ENCODE data around the gene PLIN1.

PLIN1 gene

GRCh38 chr15:89671687-89672086, 7.5 kb downstream of the PLIN1 start:
- no peak for DNase-seq (ENCODE audit: low read depth in 2 of 2)

DNA sequence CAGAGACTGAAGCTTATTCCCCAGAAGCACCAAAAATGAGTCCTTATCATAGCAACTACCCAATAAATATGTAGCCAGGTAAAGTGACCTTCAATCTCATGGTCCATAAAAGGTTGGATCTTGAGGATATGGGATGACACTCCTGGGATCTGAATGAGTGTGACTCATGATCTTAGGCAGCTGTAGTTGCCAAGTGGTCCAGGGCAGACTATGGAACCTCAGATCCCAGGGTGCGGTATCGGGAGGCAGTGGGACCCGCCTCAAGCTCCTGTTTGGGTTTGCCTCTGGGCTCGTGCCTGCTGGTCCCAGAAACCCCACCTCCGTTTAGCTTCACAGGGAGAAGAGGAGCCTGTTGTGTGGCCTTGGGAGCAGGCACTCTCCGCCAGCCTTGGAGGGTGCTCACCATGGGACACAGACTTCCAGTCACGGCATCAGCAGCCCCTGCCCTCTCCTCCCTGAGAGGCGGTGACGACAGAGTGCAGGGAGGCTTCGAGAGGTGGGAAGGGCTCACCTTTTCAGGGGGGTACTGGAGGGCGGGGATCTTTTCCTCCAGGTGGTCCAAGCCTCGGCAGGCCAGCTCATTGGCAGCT, 8.1 kb downstream of the PLIN1 start:
- no peak for DNase-seq (ENCODE audit: low read depth in 2 of 2)

DNA sequence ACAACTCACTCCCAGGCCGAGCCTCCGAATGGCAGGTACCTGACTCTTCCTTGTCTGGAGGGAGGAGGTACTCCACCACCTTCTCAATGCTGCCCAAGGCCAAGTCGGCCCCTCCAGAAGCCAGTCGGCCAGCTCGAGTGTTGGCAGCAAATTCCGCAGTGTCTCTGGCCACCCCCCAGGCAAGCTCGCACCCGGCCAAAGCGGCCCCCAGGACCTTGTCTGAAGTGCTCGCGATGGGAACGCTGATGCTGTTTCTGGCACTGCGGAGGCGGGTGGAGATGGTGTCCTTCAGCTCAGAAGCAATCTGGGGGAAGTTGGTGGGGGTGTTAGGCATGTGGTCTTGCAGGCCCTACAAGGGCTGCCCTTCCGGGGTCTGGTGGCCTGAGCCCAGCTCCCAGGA, 9.2 kb downstream of the PLIN1 start:
- DNase-seq (ENCODE audit: low read depth in 2 of 2): no peak

DNA sequence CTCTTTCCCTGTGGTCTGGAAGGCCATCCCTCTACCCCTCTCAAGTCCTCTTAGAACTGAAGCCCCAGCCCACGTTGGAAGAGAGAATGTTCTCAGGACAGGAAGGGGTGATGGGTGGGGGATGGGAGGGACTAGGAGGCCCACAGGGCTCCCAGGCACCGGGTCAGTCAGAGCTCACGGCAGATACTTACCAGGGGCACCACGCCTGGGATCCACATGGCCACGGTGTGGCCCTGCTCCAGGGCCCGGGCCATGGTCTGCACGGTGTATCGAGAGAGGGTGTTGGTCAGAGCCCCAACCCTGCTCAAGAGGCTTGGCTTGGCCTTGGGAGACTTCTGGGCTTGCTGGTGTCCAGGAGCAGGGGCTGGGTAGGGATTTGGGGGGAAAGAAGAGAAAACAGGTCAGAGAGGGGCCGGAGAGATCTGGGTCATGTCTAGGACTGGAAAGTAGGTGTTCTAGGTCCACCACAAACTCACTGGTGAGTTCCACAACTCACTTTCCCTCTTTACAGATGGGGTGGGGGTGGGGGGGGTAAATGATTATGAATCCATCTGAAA, 9.8 kb downstream of the PLIN1 start:
- DNase-seq (ENCODE audit: low read depth in 2 of 2): no peak

GRCh38 chr15:89668171-89668570, 11.0 kb downstream of the PLIN1 start:
- DNase-seq (ENCODE audit: low read depth in 2 of 2): no peak

GRCh38 chr15:89667706-89667960, 11.5 kb downstream of the PLIN1 start:
- DNase-seq (ENCODE audit: low read depth in 2 of 2): no peak

- DNase-seq (ENCODE audit: low read depth in 2 of 2): no peak
These were observed 12.1 kb downstream of the PLIN1 start for GRCh38 chr15:89666858-89667705.

DNA sequence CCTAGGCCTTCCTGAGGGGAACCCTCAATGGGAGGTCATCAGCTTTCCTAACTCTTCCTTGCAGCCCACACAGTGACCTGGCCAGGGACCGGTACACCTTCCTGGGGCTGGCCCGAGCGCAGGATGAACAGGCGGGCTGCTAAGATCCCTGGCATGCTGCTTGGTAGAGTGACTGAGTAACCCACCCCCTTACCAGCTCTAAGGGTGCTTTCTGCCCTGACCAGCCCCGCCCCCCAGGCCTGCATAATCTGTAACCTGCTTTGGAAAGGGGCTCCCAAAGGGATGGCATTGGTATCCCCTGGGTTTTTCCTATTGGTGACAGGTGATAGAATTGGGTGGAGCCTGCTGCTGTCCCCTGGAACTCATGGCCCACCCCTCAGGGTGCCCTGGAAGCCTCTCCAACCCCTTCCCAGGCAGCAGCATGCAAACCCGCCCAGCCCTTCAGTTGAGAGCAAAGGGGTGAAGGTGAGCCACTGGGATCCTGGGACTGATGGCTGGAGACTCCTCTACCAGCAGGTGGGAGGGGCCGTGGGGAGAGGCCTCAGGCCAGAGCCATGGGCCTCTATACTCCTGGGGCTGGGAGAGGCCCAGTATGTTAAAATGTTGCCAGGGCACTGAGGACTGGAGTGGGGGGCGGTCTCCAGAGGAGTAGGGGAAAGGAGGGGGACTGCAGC, 12.8 kb downstream of the PLIN1 start:
- DNase-seq (ENCODE audit: low read depth in 2 of 2): no peak

- no peak for DNase-seq (ENCODE audit: low read depth in 2 of 2)
These were observed 13.6 kb downstream of the PLIN1 start for GRCh38 chr15:89665449-89666181.

- no peak for DNase-seq (ENCODE audit: low read depth in 2 of 2)
These were observed 14.5 kb downstream of the PLIN1 start for GRCh38 chr15:89664441-89665350.

DNA sequence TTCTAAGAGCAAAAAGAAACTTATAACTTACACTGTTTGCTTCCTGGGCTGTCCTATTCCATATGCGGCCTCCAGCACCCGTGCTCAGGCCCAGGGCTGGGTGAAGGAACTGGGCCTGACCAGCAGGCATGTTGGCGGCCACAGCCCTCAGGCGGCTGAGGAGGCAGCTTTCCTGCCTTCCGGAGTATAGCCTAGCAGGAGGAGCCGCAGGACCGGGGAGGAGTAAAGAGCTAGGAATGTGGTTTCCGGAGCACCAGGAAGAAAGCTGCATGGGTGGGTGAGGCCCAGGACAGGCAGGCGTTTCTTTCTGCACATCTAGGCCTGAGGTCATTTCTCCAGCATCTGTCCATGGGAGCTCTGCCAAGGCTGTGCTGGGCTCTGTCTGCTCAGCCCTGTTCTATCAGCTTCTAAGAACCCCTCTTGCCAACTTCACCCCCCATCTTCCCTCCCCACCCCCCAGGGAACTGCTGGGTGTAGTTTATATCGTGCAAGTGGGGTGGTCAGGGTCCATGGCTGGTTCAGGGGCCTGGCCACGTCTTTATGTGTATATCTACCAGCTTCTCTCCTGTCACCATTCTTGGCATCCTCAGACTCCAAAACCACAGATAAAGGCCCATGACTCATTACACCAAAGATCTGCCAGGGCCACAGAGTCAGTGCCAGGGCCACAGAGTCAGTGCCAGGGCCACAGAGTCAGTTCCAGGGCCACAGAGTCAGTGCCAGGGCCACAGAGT, 16.1 kb downstream of the PLIN1 start:
- no peak for DNase-seq (ENCODE audit: low read depth in 2 of 2)

- DNase-seq (ENCODE audit: low read depth in 2 of 2): no peak
These were observed 18.6 kb downstream of the PLIN1 start for GRCh38 chr15:89660556-89660955.

- no peak for DNase-seq (ENCODE audit: low read depth in 2 of 2)
These were observed 19.9 kb downstream of the PLIN1 start for GRCh38 chr15:89659295-89659694.

DNA sequence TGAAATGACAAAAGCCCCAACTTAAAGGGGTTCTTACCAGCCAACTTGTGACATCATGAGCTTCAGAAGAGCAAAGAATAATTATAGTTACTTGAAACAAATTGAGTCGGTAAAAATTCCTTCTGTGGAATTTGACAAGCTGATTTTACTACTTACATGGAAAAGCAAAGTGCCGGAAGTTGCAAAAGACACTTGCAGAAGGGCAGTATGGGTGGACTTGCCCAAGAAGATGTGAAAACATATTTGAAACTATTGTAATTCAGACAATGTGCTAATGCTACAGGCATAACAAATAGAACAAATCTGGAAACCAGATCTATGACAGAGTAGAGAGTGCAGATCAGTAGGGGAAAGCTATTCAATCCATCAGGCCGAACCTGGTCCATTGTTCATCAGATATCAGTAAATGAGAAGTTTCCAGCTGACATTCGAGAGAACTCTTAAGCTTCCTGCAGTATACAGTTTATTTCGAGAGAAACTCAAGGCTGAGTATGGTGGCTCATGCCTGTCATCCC, 21.4 kb downstream of the PLIN1 start:
- DNase-seq (ENCODE audit: low read depth in 2 of 2): no peak

- no peak for DNase-seq (ENCODE audit: low read depth in 2 of 2)
These were observed 22.9 kb downstream of the PLIN1 start for GRCh38 chr15:89656116-89656815.

DNA sequence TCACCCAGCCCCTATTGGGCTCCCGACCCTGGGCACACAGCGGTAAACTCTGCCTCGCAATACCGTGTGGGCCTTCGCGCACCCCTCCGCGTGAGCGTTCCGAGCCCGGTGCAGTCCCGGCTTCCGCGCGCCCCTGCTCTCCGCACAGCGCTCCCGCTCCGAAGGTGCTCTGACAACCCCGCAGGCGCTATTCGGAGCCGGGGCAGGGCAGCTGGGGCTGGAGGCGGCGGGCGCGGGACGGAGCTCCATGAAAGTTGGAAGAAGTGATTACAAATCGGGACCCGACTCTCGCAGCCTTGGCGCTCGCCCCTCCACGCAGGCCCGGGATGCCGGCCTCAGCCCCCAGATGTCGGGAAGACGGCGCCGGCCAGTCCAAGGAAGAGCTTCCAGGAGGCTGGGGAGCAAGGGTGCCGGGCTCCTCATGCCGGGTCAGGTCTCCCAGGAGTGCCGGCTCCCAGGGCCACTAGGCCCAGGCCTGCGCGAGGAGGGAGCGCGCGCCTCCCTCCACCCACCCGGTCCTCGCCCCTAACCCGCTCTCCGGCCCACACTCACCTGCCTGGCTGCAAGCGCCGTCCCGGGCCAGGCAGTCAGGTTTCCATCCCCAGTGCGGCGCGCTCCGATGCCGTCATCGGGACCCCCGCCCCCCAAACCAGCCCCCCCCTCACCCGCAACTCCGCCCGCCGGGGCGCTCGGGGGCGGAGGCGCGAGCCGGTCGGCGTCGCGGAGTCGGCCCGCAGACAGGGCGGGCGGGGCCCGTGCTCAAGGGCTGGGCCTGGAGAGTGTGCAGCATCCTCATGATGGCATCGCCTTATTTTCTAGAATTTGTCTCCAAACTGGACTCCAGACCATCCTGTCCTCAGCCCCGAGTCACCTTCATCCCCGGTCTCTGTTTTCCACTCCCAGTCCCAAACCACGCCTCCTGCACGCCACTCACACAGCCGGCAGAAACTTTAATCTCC, 24.0 kb downstream of the PLIN1 start, which contains the start of gene KIF7:
Gene KIF7 (minus strand): TSS at position 621 of the 959 bp plus-strand sequence. CDS start 2,537 bp downstream, outside the sequence.
- no peak for DNase-seq (ENCODE audit: low read depth in 2 of 2)

DNA sequence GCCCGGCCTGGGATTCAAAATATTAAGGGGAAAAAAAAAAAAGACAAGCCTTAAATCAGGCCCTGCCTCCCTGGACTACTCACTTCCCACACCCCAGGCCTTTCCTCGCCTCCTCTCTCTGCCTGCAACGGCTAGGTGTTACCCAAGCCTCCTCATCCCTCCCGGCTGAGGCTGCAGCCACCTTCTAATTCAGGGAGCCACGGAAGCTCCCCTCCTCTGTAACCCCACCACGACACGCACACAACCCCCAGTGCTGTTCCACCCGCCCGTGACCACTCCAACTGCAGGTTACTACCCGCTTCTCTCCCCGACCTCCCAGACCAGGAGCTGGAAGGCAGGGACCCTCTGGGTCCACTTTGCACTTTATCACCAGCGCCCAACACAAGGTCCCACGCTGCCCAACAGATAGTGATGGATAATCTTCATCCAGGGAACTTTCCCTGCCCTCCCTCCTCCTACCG, 24.8 kb downstream of the PLIN1 start:
- no peak for DNase-seq (ENCODE audit: low read depth in 2 of 2)

GRCh38 chr15:89653578-89653977, 25.6 kb downstream of the PLIN1 start:
- DNase-seq (ENCODE audit: low read depth in 2 of 2): no peak
